A673 (cell line): ENCODE measurements around the gene THAP6. TPM values are rescaled to one million over a fixed set of nuclear protein-coding genes. Genes with fewer than 3 reads are reported as not detected.

Experiments
- BruUV-seq: library from RNA; stranded (reverse); fragments of 400-500 nt; replicated peaks from 2 replicates; lab custom pipeline; 2021; lab: Mats Ljungman, UMichigan
- CTCF ChIA-PET: fragments of 300-600 bp; sonication (Branson Sonifier 250); formaldehyde crosslinking; loops from one replicate; lab custom pipeline; 2022; ENCODE audit warnings: antibody characterized with exemption; lab: Charles Lee
- POLR2A ChIA-PET: fragments of 300-600 bp; sonication (Branson Sonifier 250); formaldehyde crosslinking; loops from one replicate; lab custom pipeline; 2022; ENCODE audit warnings: antibody characterized with exemption; ENCODE audit not compliant: low non-redundant PET; lab: Charles Lee
- DNase-seq: peaks from one replicate; pipeline ENCODE4 v3.0.0-alpha.2; 2015; ENCODE audit warnings: low spot score
- H3K27ac ChIP-seq: fragments of 200-600 bp; sonication (generic); 2 replicates; pipeline ENCODE4 v1.5.1; 2016; ENCODE audit warnings: mixed run types, low read depth, mild to moderate bottlenecking, mixed read lengths, antibody characterized with exemption, low read length; ENCODE audit not compliant: poor library complexity, severe bottlenecking
- H3K27me3 ChIP-seq: fragments of 200-600 bp; sonication (generic); replicated peaks from 2 replicates; pipeline ENCODE4 v1.6.1; 2017; ENCODE audit warnings: mixed run types, low read depth, mild to moderate bottlenecking, mixed read lengths, antibody characterized with exemption, low read length; ENCODE audit not compliant: insufficient read depth, poor library complexity
- H3K36me3 ChIP-seq: fragments of 200-600 bp; sonication (generic); 2 replicates; pipeline ENCODE4 v1.6.1; 2016; ENCODE audit warnings: mixed run types, mild to moderate bottlenecking, mixed read lengths, antibody characterized with exemption, low read length; ENCODE audit not compliant: insufficient read depth, poor library complexity, severe bottlenecking
- H3K4me1 ChIP-seq: fragments of 200-600 bp; sonication (generic); 2 replicates; pipeline ENCODE4 v1.6.1; 2017; ENCODE audit warnings: mixed run types, mild to moderate bottlenecking, mixed read lengths, antibody characterized with exemption, low read length; ENCODE audit not compliant: insufficient read depth, poor library complexity, severe bottlenecking
- H3K4me3 ChIP-seq: fragments of 200-600 bp; sonication (generic); 2 replicates; pipeline ENCODE4 v1.5.1; 2016; ENCODE audit warnings: low read depth, mixed run types, mild to moderate bottlenecking, mixed read lengths, low read length; ENCODE audit not compliant: poor library complexity, severe bottlenecking
- H3K9me3 ChIP-seq: fragments of 200-600 bp; sonication (generic); 2 replicates; pipeline ENCODE4 v1.6.1; 2016; ENCODE audit warnings: mixed run types, low read depth, mild to moderate bottlenecking, mixed read lengths, antibody characterized with exemption, low read length; ENCODE audit not compliant: poor library complexity, severe bottlenecking
- EZH2 ChIP-seq: fragments of 200-600 bp; sonication (generic); IDR thresholded peaks from 2 replicates; pipeline ENCODE4 v1.6.1; 2017; ENCODE audit warnings: borderline replicate concordance, low read depth, mild to moderate bottlenecking, mixed read lengths, antibody characterized with exemption, low read length; ENCODE audit not compliant: poor library complexity, severe bottlenecking
- intact Hi-C: fragments of 100-400 bp; cut with micrococcal nuclease; formaldehyde crosslinking; loops from one replicate; pipeline ENCODE4 v1.10.0; 2022; ENCODE audit not compliant: unreplicated experiment
- total RNA-seq: library from RNA; stranded (reverse); gene quantifications from 2 replicates; pipeline ENCODE4 v1.2.3, GENCODE V29; 2021
- TF ChIP-seq, protein P1 (sequence below): fragments of 300-800, 200-600 bp; sonication (generic); conservative IDR thresholded peaks from 2 replicates; pipeline ENCODE4 v1.5.1; 2017; ENCODE audit warnings: low read depth, mild to moderate bottlenecking, antibody characterized with exemption, low read length, moderate library complexity, mixed read lengths

The THAP6 gene
- total RNA-seq, 1 experiment from 2014 or later: 13.7 TPM

DNA sequence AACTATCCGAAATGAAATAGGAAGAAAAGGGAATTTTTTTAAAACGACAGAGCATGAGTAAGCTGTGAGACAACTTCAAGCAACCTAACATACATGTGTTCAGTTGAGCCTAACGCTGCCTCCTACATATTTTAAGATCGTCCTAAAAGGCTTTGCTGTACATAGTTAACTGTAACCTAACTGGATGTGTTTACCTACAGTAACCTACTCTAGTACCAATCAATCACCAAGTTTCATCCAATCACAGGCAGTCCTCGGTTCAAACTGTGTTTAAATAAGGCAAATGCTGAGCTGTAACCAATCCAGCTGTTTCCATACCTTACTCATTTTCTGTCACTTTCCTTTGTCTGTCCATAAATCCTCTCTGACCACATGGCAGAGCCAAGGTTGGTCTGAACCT, 17.1 kb upstream of the THAP6 start:
- ChIA-PET CTCF (no interaction called here), POLR2A (no interaction called here)
- intact Hi-C loops: no loop called here
- Histone ChIP-seq H3K27me3 (no peaks in the 10 kb centered on the region), H3K27ac (no peak overlapping the region), H3K9me3 (peaks cover 6% of the 10 kb centered on the region), H3K4me3 (no peak overlapping the region), H3K4me1 (no peaks in the 10 kb centered on the region), H3K36me3 (peaks cover 11% of the 10 kb centered on the region)
- no peak for TF ChIP-seq EZH2
- TF ChIP-seq, protein P1, sequence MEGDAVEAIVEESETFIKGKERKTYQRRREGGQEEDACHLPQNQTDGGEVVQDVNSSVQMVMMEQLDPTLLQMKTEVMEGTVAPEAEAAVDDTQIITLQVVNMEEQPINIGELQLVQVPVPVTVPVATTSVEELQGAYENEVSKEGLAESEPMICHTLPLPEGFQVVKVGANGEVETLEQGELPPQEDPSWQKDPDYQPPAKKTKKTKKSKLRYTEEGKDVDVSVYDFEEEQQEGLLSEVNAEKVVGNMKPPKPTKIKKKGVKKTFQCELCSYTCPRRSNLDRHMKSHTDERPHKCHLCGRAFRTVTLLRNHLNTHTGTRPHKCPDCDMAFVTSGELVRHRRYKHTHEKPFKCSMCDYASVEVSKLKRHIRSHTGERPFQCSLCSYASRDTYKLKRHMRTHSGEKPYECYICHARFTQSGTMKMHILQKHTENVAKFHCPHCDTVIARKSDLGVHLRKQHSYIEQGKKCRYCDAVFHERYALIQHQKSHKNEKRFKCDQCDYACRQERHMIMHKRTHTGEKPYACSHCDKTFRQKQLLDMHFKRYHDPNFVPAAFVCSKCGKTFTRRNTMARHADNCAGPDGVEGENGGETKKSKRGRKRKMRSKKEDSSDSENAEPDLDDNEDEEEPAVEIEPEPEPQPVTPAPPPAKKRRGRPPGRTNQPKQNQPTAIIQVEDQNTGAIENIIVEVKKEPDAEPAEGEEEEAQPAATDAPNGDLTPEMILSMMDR: no peak
- BruUV-seq: no TSS peak
- DNase-seq: no peak

DNA sequence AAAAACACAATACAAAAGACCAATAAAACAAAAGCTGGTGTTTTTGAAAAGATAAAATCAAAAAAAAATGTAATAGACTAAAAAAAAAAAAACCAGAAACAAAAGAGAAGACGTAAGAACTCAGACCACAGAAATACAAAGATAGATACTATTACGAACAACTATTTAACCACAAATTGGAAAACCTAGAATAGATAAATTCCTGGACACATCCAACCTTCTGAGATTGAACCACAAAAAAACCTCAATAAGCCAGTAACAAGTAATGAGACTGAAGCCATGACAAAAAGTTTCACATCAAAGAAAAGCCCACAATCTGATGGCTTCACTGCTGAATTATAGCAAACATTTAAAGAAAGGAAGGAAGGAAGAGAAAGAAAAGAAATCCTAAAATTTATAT, 16.2 kb upstream of the THAP6 start:
- ChIA-PET POLR2A (no interaction called here), CTCF (no interaction called here)
- peaks cover 11% of the 10 kb centered on the region for H3K36me3 ChIP-seq
- no TSS peak for BruUV-seq
- no peaks in the 10 kb centered on the region for H3K4me1 ChIP-seq
- H3K9me3 ChIP-seq: peaks cover 6% of the 10 kb centered on the region
- no peak overlapping the region for H3K4me3 ChIP-seq
- TF ChIP-seq, protein P1: no peak
- TF ChIP-seq EZH2: no peak
- no peak overlapping the region for H3K27ac ChIP-seq
- no peaks in the 10 kb centered on the region for H3K27me3 ChIP-seq
- DNase-seq: no peak
- intact Hi-C loops: no loop called here

DNA sequence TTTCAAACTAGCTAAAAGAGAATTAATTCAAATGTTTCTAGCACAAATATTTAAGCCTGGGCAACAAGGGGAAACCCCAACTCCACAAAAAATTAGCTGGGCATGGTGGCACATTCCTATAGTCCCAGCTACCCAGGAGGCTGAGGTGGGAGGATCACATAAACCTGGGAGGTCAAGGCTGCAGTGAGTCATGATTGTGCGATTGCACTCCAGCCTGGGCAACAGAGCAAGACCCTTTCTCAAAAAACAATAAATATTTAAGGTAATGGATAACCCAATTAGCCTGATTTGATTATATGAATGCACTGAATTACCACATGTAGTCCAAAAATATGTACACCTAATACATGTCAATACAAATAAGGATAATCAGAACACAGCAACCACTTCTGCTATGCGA, 14.4 kb upstream of the THAP6 start:
- ChIA-PET CTCF (no interaction called here), POLR2A (no interaction called here)
- DNase-seq: no peak
- Histone ChIP-seq H3K9me3 (peaks cover 6% of the 10 kb centered on the region), H3K27me3 (no peaks in the 10 kb centered on the region), H3K36me3 (peaks cover 11% of the 10 kb centered on the region), H3K4me1 (no peaks in the 10 kb centered on the region), H3K27ac (no peak overlapping the region), H3K4me3 (no peak overlapping the region)
- TF ChIP-seq, protein P1: no peak
- no peak for TF ChIP-seq EZH2
- no TSS peak for BruUV-seq
- intact Hi-C loops: no loop called here
